HEK293 (cell line): ENCODE results near the gene NAV2.

Experiments used
- CTCF ChIA-PET: fragments of 350-600 bp; formaldehyde crosslinking; extraction: SDS; loops from one replicate; lab custom pipeline; 2021; ENCODE audit warnings: antibody characterized with exemption; lab: Yijun Ruan, JAX
- POLR2A ChIA-PET: fragments of 300-600 bp; formaldehyde crosslinking; extraction: SDS; loops from one replicate; lab custom pipeline; 2020; ENCODE audit warnings: antibody characterized with exemption, inconsistent platforms; lab: Yijun Ruan, JAX
- H3K27ac ChIP-seq: fragments of 200-500 bp; sonication (Bioruptor generic); 2 replicates; pipeline ENCODE4 v1.5.1; 2014; ENCODE audit warnings: low read depth, low read length, control low read depth, inconsistent platforms; ENCODE audit errors: extremely low read depth
- H3K36me3 ChIP-seq, 2 experiments: fragments of 200-500 bp in 1 of 2; sonication (Bioruptor generic) in 1 of 2; 1 replicate in 1 of 2; 2 replicates in 1 of 2; pipeline ENCODE4 v1.5.1; 2014 to 2017; ENCODE audit warnings: inconsistent platforms in 2 of 2, low read length in 2 of 2; ENCODE audit not compliant: control insufficient read depth in 2 of 2, insufficient read depth in 1 of 2
- H3K4me1 ChIP-seq: fragments of 200-500 bp; sonication (Bioruptor generic); 2 replicates; pipeline ENCODE4 v1.5.1; 2014; ENCODE audit warnings: mild to moderate bottlenecking, low read length, inconsistent platforms; ENCODE audit not compliant: control insufficient read depth, insufficient read depth
- H3K4me3 ChIP-seq: 2 replicates; pipeline ENCODE4 v1.5.1; 2011; ENCODE audit warnings: low read depth, mild to moderate bottlenecking, control low read depth, low read length, moderate library complexity
- H3K9me3 ChIP-seq: fragments of 200-500 bp; sonication (Bioruptor generic); 2 replicates; pipeline ENCODE4 v1.5.1; 2014; ENCODE audit warnings: low read depth, low read length, inconsistent platforms; ENCODE audit not compliant: control insufficient read depth, insufficient read depth
- ELK4 ChIP-seq: IDR thresholded peaks from 2 replicates; pipeline ENCODE4 v1.6.1; 2011; ENCODE audit warnings: mild to moderate bottlenecking, low read depth, low read length, borderline replicate concordance
- GLI2 ChIP-seq: fragments of 450-650 bp; formaldehyde crosslinking; IDR thresholded peaks from 2 replicates; pipeline ENCODE4; 2017; ENCODE audit warnings: missing biosample characterization, missing genetic modification characterization, low read depth, borderline replicate concordance
- GLIS1 ChIP-seq: fragments of 450-650 bp; formaldehyde crosslinking; IDR thresholded peaks from 2 replicates; pipeline ENCODE4 v1.5.1; 2016; ENCODE audit warnings: missing biosample characterization, missing genetic modification characterization
- PRDM1 ChIP-seq: fragments of 450-650 bp; formaldehyde crosslinking; IDR thresholded peaks from 2 replicates; pipeline ENCODE4; 2016; ENCODE audit warnings: missing biosample characterization, missing genetic modification characterization
- PRDM6 ChIP-seq: fragments of 450-650 bp; formaldehyde crosslinking; IDR thresholded peaks from 2 replicates; pipeline ENCODE4 v1.5.1; 2017; ENCODE audit warnings: missing biosample characterization, missing genetic modification characterization
- SCRT1 ChIP-seq: fragments of 450-650 bp; formaldehyde crosslinking; IDR thresholded peaks from 2 replicates; pipeline ENCODE4 v1.5.1; 2016; ENCODE audit warnings: missing biosample characterization, missing genetic modification characterization, borderline replicate concordance
- TCF7L2 ChIP-seq: IDR thresholded peaks from 2 replicates; pipeline ENCODE4 v1.6.1; 2011; ENCODE audit warnings: low read depth, mild to moderate bottlenecking, inconsistent platforms, low read length, moderate library complexity, borderline replicate concordance
- ZBTB17 ChIP-seq: fragments of 450-650 bp; formaldehyde crosslinking; IDR thresholded peaks from 2 replicates; pipeline ENCODE4 v1.5.1; 2016; ENCODE audit warnings: missing biosample characterization, missing genetic modification characterization
- ZBTB20 ChIP-seq: fragments of 450-650 bp; formaldehyde crosslinking; IDR thresholded peaks from 2 replicates; pipeline ENCODE4 v1.5.1; 2016; ENCODE audit warnings: missing biosample characterization, missing genetic modification characterization
- ZNF10 ChIP-seq: fragments of 450-650 bp; formaldehyde crosslinking; IDR thresholded peaks from 2 replicates; pipeline ENCODE4 v1.5.1; 2017; ENCODE audit warnings: missing biosample characterization, missing genetic modification characterization
- ZNF114 ChIP-seq: fragments of 450-650 bp; formaldehyde crosslinking; IDR thresholded peaks from 2 replicates; pipeline ENCODE4 v1.5.0; 2017; ENCODE audit warnings: missing biosample characterization, missing genetic modification characterization
- ZNF138 ChIP-seq: fragments of 450-650 bp; formaldehyde crosslinking; IDR thresholded peaks from 2 replicates; pipeline ENCODE4 v1.5.1; 2016; ENCODE audit warnings: missing biosample characterization, missing genetic modification characterization, borderline replicate concordance
- ZNF146 ChIP-seq: fragments of 450-650 bp; formaldehyde crosslinking; IDR thresholded peaks from 2 replicates; pipeline ENCODE4 v1.5.1; 2016; ENCODE audit warnings: missing biosample characterization, missing genetic modification characterization
- ZNF221 ChIP-seq: fragments of 450-650 bp; formaldehyde crosslinking; IDR thresholded peaks from 2 replicates; pipeline ENCODE4 v1.5.1; 2017; ENCODE audit warnings: missing biosample characterization, missing genetic modification characterization, borderline replicate concordance
- ZNF223 ChIP-seq: fragments of 450-650 bp; formaldehyde crosslinking; IDR thresholded peaks from 2 replicates; pipeline ENCODE4 v1.5.1; 2016; ENCODE audit warnings: missing biosample characterization, missing genetic modification characterization
- ZNF23 ChIP-seq: fragments of 450-650 bp; formaldehyde crosslinking; IDR thresholded peaks from 2 replicates; pipeline ENCODE4 v1.5.1; 2016; ENCODE audit warnings: missing biosample characterization, missing genetic modification characterization, borderline replicate concordance
- ZNF26 ChIP-seq: fragments of 450-650 bp; formaldehyde crosslinking; IDR thresholded peaks from 2 replicates; pipeline ENCODE4 v1.5.1; 2016; ENCODE audit warnings: missing biosample characterization, missing genetic modification characterization
- ZNF292 ChIP-seq: fragments of 450-650 bp; formaldehyde crosslinking; IDR thresholded peaks from 2 replicates; pipeline ENCODE4 v1.5.1; 2016; ENCODE audit warnings: low read depth, missing biosample characterization, missing genetic modification characterization, borderline replicate concordance
- ZNF350 ChIP-seq: fragments of 450-650 bp; formaldehyde crosslinking; IDR thresholded peaks from 2 replicates; pipeline ENCODE4 v1.5.0; 2017; ENCODE audit warnings: missing biosample characterization, mild to moderate bottlenecking, missing genetic modification characterization
- ZNF473 ChIP-seq: fragments of 450-650 bp; formaldehyde crosslinking; IDR thresholded peaks from 2 replicates; pipeline ENCODE4 v1.5.1; 2017; ENCODE audit warnings: missing biosample characterization, missing genetic modification characterization
- ZNF488 ChIP-seq: fragments of 450-650 bp; formaldehyde crosslinking; IDR thresholded peaks from 2 replicates; pipeline ENCODE4 v1.5.1; 2016; ENCODE audit warnings: missing biosample characterization, missing genetic modification characterization
- ZNF510 ChIP-seq: fragments of 450-650 bp; formaldehyde crosslinking; IDR thresholded peaks from 2 replicates; pipeline ENCODE4 v1.5.1; 2018; ENCODE audit warnings: mild to moderate bottlenecking, missing genetic modification characterization, missing biosample characterization; ENCODE audit not compliant: insufficient replicate concordance
- ZNF580 ChIP-seq: fragments of 450-650 bp; formaldehyde crosslinking; IDR thresholded peaks from 2 replicates; pipeline ENCODE4 v1.5.1; 2016; ENCODE audit warnings: missing biosample characterization, missing genetic modification characterization
- ZNF600 ChIP-seq: fragments of 450-650 bp; formaldehyde crosslinking; IDR thresholded peaks from 2 replicates; pipeline ENCODE4 v1.5.1; 2016; ENCODE audit warnings: missing biosample characterization, missing genetic modification characterization
- ZNF629 ChIP-seq: fragments of 450-650 bp; formaldehyde crosslinking; IDR thresholded peaks from 2 replicates; pipeline ENCODE4 v1.5.1; 2017; ENCODE audit warnings: missing biosample characterization, missing genetic modification characterization
- ZNF664 ChIP-seq: fragments of 450-650 bp; formaldehyde crosslinking; IDR thresholded peaks from 2 replicates; pipeline ENCODE4 v1.5.1; 2016; ENCODE audit warnings: missing biosample characterization, missing genetic modification characterization
- ZNF677 ChIP-seq: fragments of 450-650 bp; IDR thresholded peaks from 2 replicates; pipeline ENCODE4 v1.5.0; 2018; ENCODE audit warnings: missing biosample characterization, mild to moderate bottlenecking, missing genetic modification characterization, moderate library complexity
- ZNF701 ChIP-seq: fragments of 450-650 bp; formaldehyde crosslinking; IDR thresholded peaks from 2 replicates; pipeline ENCODE4 v1.5.1; 2016; ENCODE audit warnings: missing biosample characterization, missing genetic modification characterization
- ZNF707 ChIP-seq: fragments of 450-650 bp; formaldehyde crosslinking; IDR thresholded peaks from 2 replicates; pipeline ENCODE4 v1.5.1; 2016; ENCODE audit warnings: missing biosample characterization, missing genetic modification characterization
- ZSCAN23 ChIP-seq: fragments of 450-650 bp; formaldehyde crosslinking; IDR thresholded peaks from 2 replicates; pipeline ENCODE4 v1.5.1; 2016; ENCODE audit warnings: missing biosample characterization, missing genetic modification characterization

Gene NAV2

GRCh38 chr11:19694796-19695345 lies 17.8 kb upstream of the NAV2 start:
- TF ChIP-seq PRDM6 (tag by site-specific recombination) (no peak), TCF7L2 (no peak), ZNF23 (tag by site-specific recombination) (no peak), ZNF510 (tag by site-specific recombination) (no peak), ZNF26 (tag by site-specific recombination) (no peak), GLI2 (tag by site-specific recombination) (no peak), ZSCAN23 (tag by site-specific recombination) (no peak), ZNF629 (no peak), ZNF221 (tag by site-specific recombination) (no peak), ZNF10 (no peak), ZNF350 (tag by site-specific recombination) (no peak), ZNF600 (tag by site-specific recombination) (no peak), ZNF707 (tag by site-specific recombination) (no peak), ZBTB17 (tag by site-specific recombination) (no peak), PRDM1 (tag by site-specific recombination) (no peak), ZNF664 (no peak), ZNF146 (tag by site-specific recombination) (no peak), ZNF473 (no peak)
- no peaks in the 10 kb centered on the region for H3K4me1 ChIP-seq
- ChIA-PET CTCF (no interaction called here), POLR2A (no interaction called here)
- H3K36me3 ChIP-seq: no peaks in the 10 kb centered on the region
- H3K9me3 ChIP-seq: no peaks in the 10 kb centered on the region
- no peak overlapping the region for H3K27ac ChIP-seq
- no peak overlapping the region for H3K4me3 ChIP-seq

GRCh38 chr11:19696073-19696472 lies 16.6 kb upstream of the NAV2 start:
- Histone ChIP-seq H3K9me3 (no peaks in the 10 kb centered on the region), H3K27ac (no peak overlapping the region), H3K36me3 (no peaks in the 10 kb centered on the region), H3K4me3 (no peak overlapping the region), H3K4me1 (no peaks in the 10 kb centered on the region)
- CTCF ChIA-PET: no interaction called here
- POLR2A ChIA-PET: no interaction called here
- TF ChIP-seq ZNF114 (tag by site-specific recombination) (no peak), ZNF488 (no peak), ZNF292 (tag by site-specific recombination) (no peak), ZNF138 (no peak), ELK4 (no peak), ZNF223 (no peak), ZNF473 (no peak), ZNF677 (tag by site-specific recombination) (no peak), ZBTB20 (tag by site-specific recombination) (no peak), ZNF701 (tag by site-specific recombination) (no peak), GLIS1 (no peak), ZNF580 (tag by site-specific recombination) (no peak), SCRT1 (tag by site-specific recombination) (no peak)
